ENCODE results near the gene TBKBP1.

- TF ChIP-seq CTCF (IDR thresholded peaks at IDR 0.05) (no peak), EZH2 (IDR thresholded peaks at IDR 0.05) (no peak), EZH2phosphoT487 (IDR thresholded peaks at IDR 0.05) (no peak)
These were observed 28.3 kb upstream of the TBKBP1 start for GRCh38 chr17:47665655-47666054.

Measured in neural progenitor cell (in vitro differentiated cells).